PC-9 (cell line): ENCODE measurements around the gene ADNP. TPM values are rescaled to one million over a fixed set of nuclear protein-coding genes. Genes with fewer than 3 reads are reported as not detected.

Experiments
- BruUV-seq: library from RNA; stranded (reverse); fragments of 400-500 nt; replicated peaks from 2 replicates; lab custom pipeline; 2021; lab: Mats Ljungman, UMichigan
- CTCF ChIA-PET: fragments of 300-600 bp; sonication (Branson Sonifier 250); formaldehyde crosslinking; loops from one replicate; lab custom pipeline; 2022; ENCODE audit warnings: antibody characterized with exemption; lab: Charles Lee
- POLR2A ChIA-PET: fragments of 300-600 bp; sonication (Branson Sonifier 250); formaldehyde crosslinking; loops from one replicate; lab custom pipeline; 2022; ENCODE audit warnings: antibody characterized with exemption; ENCODE audit not compliant: unreplicated experiment; lab: Charles Lee
- DNase-seq, 2 experiments: peaks; one replicate each; pipeline versions ENCODE4 v3.0.0 to v3.0.0-alpha.2; 2015 to 2022; ENCODE audit warnings: mixed read lengths in 1 of 2
- H2AFZ ChIP-seq: fragments of 200-600 bp; sonication (generic); 2 replicates; pipeline ENCODE4 v1.8.1; 2017; ENCODE audit warnings: antibody characterized with exemption
- H3F3A ChIP-seq: fragments of 200-600 bp; sonication (generic); 2 replicates; pipeline ENCODE4 v1.8.1; 2017; ENCODE audit warnings: antibody characterized with exemption, mild to moderate bottlenecking, low read depth; ENCODE audit not compliant: insufficient read depth
- H3K27ac ChIP-seq: fragments of 200-600 bp; sonication (generic); 2 replicates; pipeline ENCODE4 v1.6.1; 2016; ENCODE audit warnings: mixed run types
- H3K27me3 ChIP-seq: fragments of 200-600 bp; sonication (generic); 2 replicates; pipeline ENCODE4 v1.6.1; 2016; ENCODE audit warnings: low read depth, mixed run types; ENCODE audit not compliant: insufficient read depth
- H3K36me3 ChIP-seq: fragments of 200-600 bp; sonication (generic); 2 replicates; pipeline ENCODE4 v1.6.1; 2016; ENCODE audit warnings: low read depth, mixed run types
- H3K4me1 ChIP-seq: fragments of 200-600 bp; sonication (generic); replicated peaks from 2 replicates; pipeline ENCODE4 v1.6.1; 2016; ENCODE audit warnings: mixed run types; ENCODE audit not compliant: insufficient read depth
- H3K4me2 ChIP-seq: fragments of 200-600 bp; sonication (generic); 2 replicates; pipeline ENCODE4 v1.6.1; 2017; ENCODE audit warnings: mixed run types
- H3K4me3 ChIP-seq: fragments of 200-600 bp; sonication (generic); 2 replicates; pipeline ENCODE4 v1.6.1; 2016; ENCODE audit warnings: mixed run types
- H3K79me2 ChIP-seq: fragments of 200-600 bp; sonication (generic); 2 replicates; pipeline ENCODE4 v1.6.1; 2017; ENCODE audit warnings: low read depth, mixed run types
- H3K9me2 ChIP-seq: fragments of 200-600 bp; sonication (generic); 2 replicates; pipeline ENCODE4 v1.8.1; 2017; ENCODE audit warnings: mild to moderate bottlenecking; ENCODE audit not compliant: insufficient read depth
- H3K9me3 ChIP-seq: fragments of 200-600 bp; sonication (generic); 2 replicates; pipeline ENCODE4 v1.8.1; 2016; ENCODE audit warnings: low read depth; ENCODE audit not compliant: insufficient read depth
- H4K20me1 ChIP-seq: fragments of 200-600 bp; sonication (generic); 2 replicates; pipeline ENCODE4 v1.8.1; 2017; ENCODE audit not compliant: insufficient read depth
- CTCF ChIP-seq: fragments of 200-600 bp; sonication (generic); conservative IDR thresholded peaks from 2 replicates; pipeline ENCODE4 v1.6.1; 2017; ENCODE audit warnings: mixed run types, antibody characterized with exemption, mild to moderate bottlenecking, moderate library complexity
- EZH2 ChIP-seq: fragments of 200-600 bp; sonication (generic); IDR thresholded peaks from 2 replicates; pipeline ENCODE4 v1.8.0; 2017; ENCODE audit warnings: antibody characterized with exemption, low read depth
- intact Hi-C: fragments of 100-400 bp; cut with micrococcal nuclease; formaldehyde crosslinking; loops from one replicate; pipeline ENCODE4 v1.10.0; 2022; ENCODE audit not compliant: unreplicated experiment
- total RNA-seq: library from RNA; stranded (reverse); gene quantifications from 2 replicates; pipeline ENCODE4 v1.2.3, GENCODE V29; 2021

The ADNP gene
- total RNA-seq, 1 experiment from 2014 or later, result 104 TPM

DNA sequence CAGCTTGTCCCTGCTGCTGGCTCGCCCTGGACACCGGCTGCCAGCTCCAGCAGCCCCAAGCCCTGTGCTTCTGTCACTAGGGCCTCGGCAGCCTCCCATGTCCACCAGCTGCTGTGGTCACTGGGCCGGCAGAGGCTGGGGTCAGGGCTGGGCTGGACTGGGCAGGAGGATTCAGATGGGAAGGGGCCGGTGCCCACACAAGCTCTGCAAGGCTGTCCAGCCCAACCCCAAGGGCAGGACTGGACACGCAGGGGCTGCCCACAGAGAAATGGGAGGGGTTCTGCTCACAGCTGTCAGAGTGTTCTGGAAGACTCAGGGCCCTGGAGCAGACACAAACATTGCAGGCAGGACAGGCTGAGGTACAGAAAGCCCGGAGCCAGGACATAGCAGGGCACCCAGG lies 65.6 kb downstream of the ADNP start:
- TF ChIP-seq CTCF (no peak), EZH2 (no peak)
- no peaks in the 10 kb centered on the region for H3K27me3 ChIP-seq
- no peak overlapping the region for H3K4me2 ChIP-seq
- no peaks in the 10 kb centered on the region for H3K9me2 ChIP-seq
- H3K79me2 ChIP-seq, result no peaks in the 10 kb centered on the region
- H3K4me1 ChIP-seq, result no peaks in the 10 kb centered on the region
- DNase-seq, result no peak
- no peaks in the 10 kb centered on the region for H3F3A ChIP-seq
- POLR2A ChIA-PET, result no interaction called here
- H3K27ac ChIP-seq, result no peak overlapping the region
- intact Hi-C loops, result no loop called here
- BruUV-seq, result no TSS peak
- H3K9me3 ChIP-seq, result no peaks in the 10 kb centered on the region
- CTCF ChIA-PET, result no interaction called here
- H4K20me1 ChIP-seq, result no peaks in the 10 kb centered on the region
- H3K36me3 ChIP-seq, result no peaks in the 10 kb centered on the region
- H3K4me3 ChIP-seq, result no peak overlapping the region
- H2AFZ ChIP-seq, result no peak overlapping the region

GRCh38 chr20:50865114-50865513 lies 66.1 kb downstream of the ADNP start:
- no peak overlapping the region for H3K27ac ChIP-seq
- H3K4me1 ChIP-seq, result no peaks in the 10 kb centered on the region
- ChIA-PET CTCF (no interaction called here), POLR2A (no interaction called here)
- DNase-seq, result no peak
- no peaks in the 10 kb centered on the region for H3F3A ChIP-seq
- TF ChIP-seq EZH2 (no peak), CTCF (no peak)
- H4K20me1 ChIP-seq, result no peaks in the 10 kb centered on the region
- H3K27me3 ChIP-seq, result no peaks in the 10 kb centered on the region
- H3K36me3 ChIP-seq, result no peaks in the 10 kb centered on the region
- no peaks in the 10 kb centered on the region for H3K9me2 ChIP-seq
- no peak overlapping the region for H3K4me3 ChIP-seq
- BruUV-seq, result no TSS peak
- H3K4me2 ChIP-seq, result no peak overlapping the region
- no peaks in the 10 kb centered on the region for H3K79me2 ChIP-seq
- intact Hi-C loops, result no loop called here
- H3K9me3 ChIP-seq, result no peaks in the 10 kb centered on the region
- no peak overlapping the region for H2AFZ ChIP-seq

GRCh38 chr20:50862546-50862945 lies 68.7 kb downstream of the ADNP start:
- Histone ChIP-seq H3K79me2 (no peaks in the 10 kb centered on the region), H3F3A (no peaks in the 10 kb centered on the region), H3K4me1 (no peaks in the 10 kb centered on the region), H3K27ac (no peak overlapping the region), H4K20me1 (no peaks in the 10 kb centered on the region), H3K9me3 (no peaks in the 10 kb centered on the region), H2AFZ (no peak overlapping the region), H3K4me2 (no peak overlapping the region), H3K36me3 (no peaks in the 10 kb centered on the region), H3K9me2 (no peaks in the 10 kb centered on the region), H3K27me3 (no peaks in the 10 kb centered on the region), H3K4me3 (no peak overlapping the region)
- no TSS peak for BruUV-seq
- POLR2A ChIA-PET, result no interaction called here
- TF ChIP-seq CTCF, result no peak
- no peak for TF ChIP-seq EZH2
- intact Hi-C loops, result no loop called here
- no peak for DNase-seq
- CTCF ChIA-PET, result no interaction called here
